ENCODE data around the gene TBC1D30. TPM values are rescaled to one million over a fixed set of nuclear protein-coding genes. Genes with fewer than 3 reads are reported as not detected.

The TBC1D30 gene
- total RNA-seq, 1 experiment from 2014 or later, result 3.6 TPM

- ATAC-seq, result no peak
- CTCF ChIA-PET, result interaction anchor here (1.7 kb wide), 1 partner anchor 217 kb away, joined by 7 read pairs; the partner anchor contains the start of gene WIF1
Measured at GRCh38 chr12:64903479-64904152, 79.2 kb downstream of the TBC1D30 start.

GRCh38 chr12:64907097-64907496 is 82.7 kb downstream of the TBC1D30 start:
- H3K27ac Mint-ChIP-seq, result no peak overlapping the region
- H3K9me3 Mint-ChIP-seq, result no peaks in the 10 kb centered on the region
- CTCF ChIA-PET, result no interaction called here
- no peak for TF ChIP-seq ZMAT4 (CRISPR knock-in tag; IDR thresholded peaks at IDR 0.05)
- H3K27me3 Mint-ChIP-seq (ENCODE audit: low read depth), result no peaks in the 10 kb centered on the region; the same call in 1 of the 2 replicates
- no peak overlapping the region for H3K4me3 Mint-ChIP-seq
- DNase-seq (ENCODE audit: low spot score) (no peak), ATAC-seq (no peak)
- no peaks in the 10 kb centered on the region for H3K36me3 Mint-ChIP-seq
- no peaks in the 10 kb centered on the region for H3K4me1 Mint-ChIP-seq
- POLR2A ChIA-PET, result no interaction called here

More at GRCh38 chr12:64903479-64904152, 79.2 kb downstream of the TBC1D30 start:
- no peak overlapping the region for H3K27ac Mint-ChIP-seq
- no peak for DNase-seq (ENCODE audit: low spot score)
- TF ChIP-seq ZBTB21 (CRISPR knock-in tag; IDR thresholded peaks at IDR 0.05; ENCODE audit: borderline replicate concordance), result no peak
- no peak for TF ChIP-seq ZNF317 (CRISPR knock-in tag; IDR thresholded peaks at IDR 0.05; ENCODE audit: borderline replicate concordance, low read depth)
- TF ChIP-seq NR1H2 (CRISPR knock-in tag; IDR thresholded peaks at IDR 0.05), result no peak
- TF ChIP-seq ZNF138 (CRISPR knock-in tag; conservative IDR thresholded peaks at IDR 0.05), result no peak
- TF ChIP-seq NR2C2 (CRISPR knock-in tag; IDR thresholded peaks at IDR 0.05), result no peak
- no peak for TF ChIP-seq NFE2L1 (CRISPR knock-in tag; IDR thresholded peaks at IDR 0.05)
- no peaks in the 10 kb centered on the region for H3K4me1 Mint-ChIP-seq
- no peaks in the 10 kb centered on the region for H3K36me3 Mint-ChIP-seq
- POLR2A ChIA-PET, result no interaction called here
- no peak overlapping the region for H3K4me3 Mint-ChIP-seq
- H3K27me3 Mint-ChIP-seq (ENCODE audit: low read depth), result no peaks in the 10 kb centered on the region; the same call in 1 of the 2 replicates
- H3K9me3 Mint-ChIP-seq, result no peaks in the 10 kb centered on the region

DNA sequence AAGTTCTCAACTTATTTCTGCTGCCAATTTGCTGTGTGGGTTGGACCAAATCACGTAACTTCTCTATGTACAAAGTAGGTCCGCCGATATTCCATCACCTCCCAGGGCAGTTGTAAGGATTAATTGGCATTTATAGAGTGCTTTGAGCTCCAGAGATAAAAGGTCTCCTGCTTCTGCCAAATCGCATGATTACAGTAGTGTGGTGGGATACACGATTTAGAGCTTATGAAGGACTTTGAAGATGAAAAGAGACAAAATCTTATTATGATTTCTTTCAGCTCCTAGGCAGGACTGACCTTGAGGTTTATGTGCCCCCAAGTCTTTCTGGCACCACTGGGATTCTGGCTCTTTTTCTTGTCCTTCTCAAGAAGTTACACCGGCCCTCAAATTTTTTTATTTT is 84.7 kb downstream of the TBC1D30 start:
- peaks cover 2% of the 10 kb centered on the region; the same call in 1 of the 2 replicates for H3K4me1 Mint-ChIP-seq
- H3K27me3 Mint-ChIP-seq (ENCODE audit: low read depth), result no peaks in the 10 kb centered on the region; the same call in 1 of the 2 replicates
- TF ChIP-seq GRHL2 (CRISPR knock-in tag; IDR thresholded peaks at IDR 0.05; ENCODE audit: insufficient replicate concordance, severe bottlenecking), result no peak
- TF ChIP-seq JAZF1 (CRISPR knock-in tag; IDR thresholded peaks at IDR 0.05), result no peak
- H3K27ac Mint-ChIP-seq, result no peak overlapping the region
- no peak overlapping the region for H3K4me3 Mint-ChIP-seq
- POLR2A ChIA-PET, result no interaction called here
- no peaks in the 10 kb centered on the region for H3K9me3 Mint-ChIP-seq
- DNase-seq (ENCODE audit: low spot score), result no peak
- H3K36me3 Mint-ChIP-seq, result no peaks in the 10 kb centered on the region
- CTCF ChIA-PET, result no interaction called here
- ATAC-seq, result no peak

DNA sequence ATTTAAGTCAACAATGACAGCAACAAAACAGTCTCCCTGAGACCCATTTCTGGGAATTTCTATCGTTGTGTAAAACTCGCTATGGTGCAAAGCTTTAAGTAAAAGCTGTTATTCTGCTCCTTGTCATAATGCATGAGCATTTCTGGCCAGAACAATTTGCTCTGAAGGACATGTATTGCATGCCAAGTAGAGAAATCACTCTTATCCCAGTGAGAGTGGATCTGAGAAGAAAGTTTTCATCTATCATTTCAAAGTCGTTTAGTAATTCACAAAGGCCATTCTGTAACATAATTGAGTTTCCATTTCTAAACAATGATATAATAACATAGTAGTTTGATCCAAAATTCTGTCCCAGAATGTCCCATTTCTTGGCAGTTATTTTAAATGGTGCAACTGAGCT is 86.6 kb downstream of the TBC1D30 start:
- CTCF ChIA-PET, result interaction anchor here (0.6 to 0.8 kb wide), 2 partner anchors 128 to 186 kb away, joined by 4 read pairs; no protein-coding TSS in a partner anchor
- ATAC-seq, result no peak
- Mint-ChIP-seq H3K4me1 (peaks cover 10% of the 10 kb centered on the region), H3K27ac (no peak overlapping the region), H3K27me3 (ENCODE audit: low read depth) (no peaks in the 10 kb centered on the region), H3K9me3 (no peaks in the 10 kb centered on the region), H3K4me3 (no peak overlapping the region), H3K36me3 (no peaks in the 10 kb centered on the region)
- TF ChIP-seq ZNF396 (CRISPR knock-in tag; IDR thresholded peaks at IDR 0.05; ENCODE audit: borderline replicate concordance) (no peak), ZSCAN18 (CRISPR knock-in tag; IDR thresholded peaks at IDR 0.05) (no peak), OVOL2 (CRISPR knock-in tag; IDR thresholded peaks at IDR 0.05; ENCODE audit: borderline replicate concordance) (no peak), SMAD4 (CRISPR knock-in tag; IDR thresholded peaks at IDR 0.05) (no peak), SMAD3 (CRISPR knock-in tag; IDR thresholded peaks at IDR 0.05; ENCODE audit: borderline replicate concordance) (no peak), PREB (CRISPR knock-in tag; IDR thresholded peaks at IDR 0.05; ENCODE audit: borderline replicate concordance) (no peak), KAT7 (CRISPR knock-in tag; IDR thresholded peaks at IDR 0.05; ENCODE audit: borderline replicate concordance) (no peak), ZNF121 (CRISPR knock-in tag; IDR thresholded peaks at IDR 0.05) (no peak), NR1H2 (CRISPR knock-in tag; IDR thresholded peaks at IDR 0.05) (no peak), PRRX2 (CRISPR knock-in tag; IDR thresholded peaks at IDR 0.05) (no peak), CTCF (IDR thresholded peaks at IDR 0.05) (no peak), ETV6 (CRISPR knock-in tag; IDR thresholded peaks at IDR 0.05) (no peak), MXD4 (CRISPR knock-in tag; IDR thresholded peaks at IDR 0.05; ENCODE audit: borderline replicate concordance) (no peak)
- TF ChIP-seq, protein P1, sequence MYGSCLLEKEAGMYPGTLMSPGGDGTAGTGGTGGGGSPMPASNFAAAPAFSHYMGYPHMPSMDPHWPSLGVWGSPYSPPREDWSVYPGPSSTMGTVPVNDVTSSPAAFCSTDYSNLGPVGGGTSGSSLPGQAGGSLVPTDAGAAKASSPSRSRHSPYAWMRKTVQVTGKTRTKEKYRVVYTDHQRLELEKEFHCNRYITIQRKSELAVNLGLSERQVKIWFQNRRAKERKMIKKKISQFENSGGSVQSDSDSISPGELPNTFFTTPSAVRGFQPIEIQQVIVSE (CRISPR knock-in tag; IDR thresholded peaks at IDR 0.05; ENCODE audit: borderline replicate concordance), result no peak
- POLR2A ChIA-PET, result no interaction called here
- DNase-seq (ENCODE audit: low spot score), result no peak

All from WTC11 (cell line).